Measurements from ENCODE around the gene DAAM2. TPM values are rescaled to one million over a fixed set of nuclear protein-coding genes. Genes with fewer than 3 reads are reported as not detected.

The DAAM2 gene
- total RNA-seq, 6 experiments from 2014 or later: 2.2 to 9.0 (median 8.0) TPM

DNA sequence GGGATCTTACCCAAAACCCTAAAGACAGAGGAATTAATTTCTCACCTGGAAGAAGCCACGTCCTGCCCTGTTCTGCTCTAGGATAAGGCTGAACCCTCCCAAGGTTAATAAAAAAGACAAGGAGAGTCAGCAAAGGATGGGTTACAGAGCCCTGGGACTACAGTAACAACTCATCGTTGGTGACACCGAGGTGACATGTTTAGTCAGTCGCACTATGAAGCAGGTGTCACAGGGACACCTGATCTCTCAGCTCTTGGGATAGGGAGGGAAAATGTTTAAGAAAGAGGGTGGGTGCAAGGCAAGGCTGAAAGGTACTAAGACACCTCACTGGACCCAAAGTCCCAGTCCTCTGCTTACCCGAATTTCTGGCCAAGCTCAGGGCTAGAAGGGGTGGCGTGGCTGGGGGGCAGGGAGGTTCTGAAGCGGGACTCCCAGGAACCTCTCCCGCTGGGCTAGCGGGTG, 141.5 kb downstream of the DAAM2 start:
- peak overlapping the region; percentile 35; the same call in 1 of the 2 replicates for H3K27ac Mint-ChIP-seq

DNA sequence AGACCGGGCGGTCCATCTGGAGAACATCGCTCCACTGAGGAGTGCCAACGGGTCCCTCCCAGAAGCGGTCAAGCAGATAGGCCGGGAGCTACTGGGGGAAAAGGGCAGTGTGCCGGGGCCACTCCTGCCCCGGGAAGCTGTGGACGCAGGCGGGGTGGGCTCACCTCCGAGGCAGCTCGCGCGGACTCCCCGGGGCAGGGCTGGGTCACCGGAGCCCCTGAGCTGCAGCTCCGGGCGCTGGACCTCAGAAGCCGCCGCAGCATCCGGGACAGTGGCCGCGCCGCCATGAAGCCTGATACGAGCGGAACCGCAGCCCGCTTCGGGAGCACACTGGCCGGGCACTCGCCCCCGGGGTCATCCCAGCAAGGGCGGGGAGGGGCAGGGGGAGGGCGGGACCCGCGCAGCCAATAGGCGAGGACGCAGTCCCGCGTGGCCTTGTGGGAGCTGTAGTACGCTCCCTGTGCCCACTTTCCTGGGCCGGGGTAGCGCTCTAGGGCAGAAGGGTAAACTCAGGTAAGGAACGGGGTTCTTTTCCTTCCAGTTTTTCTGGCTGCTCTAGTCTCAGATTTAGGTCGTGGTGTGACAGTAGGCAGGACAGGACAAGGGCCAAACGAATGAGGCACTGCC, 142.1 kb downstream of the DAAM2 start, which contains the start of gene MOCS1:
Gene MOCS1, minus strand, starts transcription at position 332 of the 627 bp plus-strand sequence. Its CDS starts 45 bp downstream, at position 287.
- DNase-seq: peak; percentile 41
- TF ChIP-seq, protein P1, sequence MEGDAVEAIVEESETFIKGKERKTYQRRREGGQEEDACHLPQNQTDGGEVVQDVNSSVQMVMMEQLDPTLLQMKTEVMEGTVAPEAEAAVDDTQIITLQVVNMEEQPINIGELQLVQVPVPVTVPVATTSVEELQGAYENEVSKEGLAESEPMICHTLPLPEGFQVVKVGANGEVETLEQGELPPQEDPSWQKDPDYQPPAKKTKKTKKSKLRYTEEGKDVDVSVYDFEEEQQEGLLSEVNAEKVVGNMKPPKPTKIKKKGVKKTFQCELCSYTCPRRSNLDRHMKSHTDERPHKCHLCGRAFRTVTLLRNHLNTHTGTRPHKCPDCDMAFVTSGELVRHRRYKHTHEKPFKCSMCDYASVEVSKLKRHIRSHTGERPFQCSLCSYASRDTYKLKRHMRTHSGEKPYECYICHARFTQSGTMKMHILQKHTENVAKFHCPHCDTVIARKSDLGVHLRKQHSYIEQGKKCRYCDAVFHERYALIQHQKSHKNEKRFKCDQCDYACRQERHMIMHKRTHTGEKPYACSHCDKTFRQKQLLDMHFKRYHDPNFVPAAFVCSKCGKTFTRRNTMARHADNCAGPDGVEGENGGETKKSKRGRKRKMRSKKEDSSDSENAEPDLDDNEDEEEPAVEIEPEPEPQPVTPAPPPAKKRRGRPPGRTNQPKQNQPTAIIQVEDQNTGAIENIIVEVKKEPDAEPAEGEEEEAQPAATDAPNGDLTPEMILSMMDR (IDR thresholded peaks at IDR 0.05): no peak
- H3K27ac Mint-ChIP-seq: peak within 1 kb of the TSS; percentile 35; the same call in 1 of the 2 replicates

More for the DNA sequence above, 141.5 kb downstream of the DAAM2 start:
- Mint-ChIP-seq H3K9me3 (no peaks in the 10 kb centered on the region), H3K36me3 (ENCODE audit: low read depth) (no peaks in the 10 kb centered on the region), H3K4me1 (ENCODE audit: low read depth) (peaks cover 33% of the 10 kb centered on the region), H3K27me3 (ENCODE audit: insufficient read depth) (peaks cover 3% of the 10 kb centered on the region), H3K4me3 (peak overlapping the region; percentile 88)
- no peak for DNase-seq
- TF ChIP-seq, protein P1 (IDR thresholded peaks at IDR 0.05): no peak

DNA sequence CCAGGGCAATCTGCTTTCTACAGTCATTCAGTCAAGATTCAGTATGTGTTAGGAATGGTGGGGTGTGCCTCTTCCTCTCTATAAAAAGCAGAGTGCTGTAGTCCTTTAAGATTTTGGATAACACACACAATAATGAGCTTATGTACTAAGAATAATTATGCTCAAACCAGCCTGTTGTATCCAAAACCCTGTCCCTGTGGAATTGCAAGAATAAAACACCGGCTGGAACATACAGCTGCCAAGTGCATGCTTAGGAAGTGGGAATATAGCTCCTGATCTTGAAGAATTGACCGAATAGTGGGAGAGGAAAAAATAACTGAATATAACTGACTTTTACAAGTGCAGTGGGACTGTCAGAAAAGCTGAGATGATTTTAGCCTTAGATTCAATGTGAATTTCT, 143.1 kb downstream of the DAAM2 start:
- H3K27me3 Mint-ChIP-seq (ENCODE audit: insufficient read depth): peaks cover 3% of the 10 kb centered on the region
- no peaks in the 10 kb centered on the region for H3K9me3 Mint-ChIP-seq
- H3K4me3 Mint-ChIP-seq: no peak overlapping the region
- H3K4me1 Mint-ChIP-seq (ENCODE audit: low read depth): peaks cover 17% of the 10 kb centered on the region
- H3K27ac Mint-ChIP-seq: no peak overlapping the region
- no peak for DNase-seq
- TF ChIP-seq, protein P1 (IDR thresholded peaks at IDR 0.05): no peak
- H3K36me3 Mint-ChIP-seq (ENCODE audit: low read depth): no peaks in the 10 kb centered on the region

More for the DNA sequence above, 142.1 kb downstream of the DAAM2 start, which contains the start of gene MOCS1:
- H3K9me3 Mint-ChIP-seq: no peaks in the 10 kb centered on the region
- peaks cover 3% of the 10 kb centered on the region for H3K27me3 Mint-ChIP-seq (ENCODE audit: insufficient read depth)
- peak within 1 kb of the TSS; percentile 88 for H3K4me3 Mint-ChIP-seq
- H3K4me1 Mint-ChIP-seq (ENCODE audit: low read depth): peaks cover 27% of the 10 kb centered on the region
- H3K36me3 Mint-ChIP-seq (ENCODE audit: low read depth): no peaks in the 10 kb centered on the region

DNA sequence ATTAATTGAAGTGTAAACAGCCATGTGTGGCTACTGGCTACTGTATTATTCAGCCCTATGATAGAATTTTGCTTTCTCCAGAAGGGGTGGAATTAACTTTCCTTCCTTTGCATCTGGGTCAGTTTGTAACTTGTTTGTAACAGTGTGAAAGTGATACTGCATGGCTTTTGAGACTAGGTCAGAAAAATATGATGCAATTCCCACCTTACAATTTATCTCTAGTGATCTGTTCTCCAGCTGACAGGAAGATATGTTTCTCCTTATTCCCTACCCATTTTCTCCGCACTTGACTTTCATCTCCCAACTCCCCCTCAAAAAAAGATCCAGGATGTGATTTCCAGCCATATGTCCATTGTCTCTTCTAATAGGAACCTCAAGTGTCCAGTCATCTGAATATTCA, 144.7 kb downstream of the DAAM2 start:
- H3K27me3 Mint-ChIP-seq (ENCODE audit: insufficient read depth): peaks cover 3% of the 10 kb centered on the region
- TF ChIP-seq, protein P1 (IDR thresholded peaks at IDR 0.05): no peak
- no peak for DNase-seq
- H3K4me3 Mint-ChIP-seq: no peak overlapping the region
- H3K9me3 Mint-ChIP-seq: no peaks in the 10 kb centered on the region
- no peak overlapping the region for H3K27ac Mint-ChIP-seq
- peaks cover 11% of the 10 kb centered on the region for H3K4me1 Mint-ChIP-seq (ENCODE audit: low read depth)
- H3K36me3 Mint-ChIP-seq (ENCODE audit: low read depth): no peaks in the 10 kb centered on the region

GRCh38 chr6:39937686-39938333, 145.6 kb downstream of the DAAM2 start:
- no peaks in the 10 kb centered on the region for H3K9me3 Mint-ChIP-seq
- peaks cover 11% of the 10 kb centered on the region for H3K4me1 Mint-ChIP-seq (ENCODE audit: low read depth)
- no peak overlapping the region for H3K4me3 Mint-ChIP-seq
- H3K27ac Mint-ChIP-seq: no peak overlapping the region
- no peak for DNase-seq
- TF ChIP-seq, protein P1 (IDR thresholded peaks at IDR 0.05): no peak
- H3K27me3 Mint-ChIP-seq (ENCODE audit: insufficient read depth): peaks cover 3% of the 10 kb centered on the region
- H3K36me3 Mint-ChIP-seq (ENCODE audit: low read depth): no peaks in the 10 kb centered on the region
